K562 (cell line): ENCODE measurements around the gene CLTB. TPM values are rescaled to one million over a fixed set of nuclear protein-coding genes. Genes with fewer than 3 reads are reported as not detected.
A peak's percentile ranks its signal among the peaks of the same experiment; 100 is the strongest.

ENCODE experiments used
- AFF1 ChIP-seq, 2 experiments: fragments of 450-650 bp; IDR thresholded peaks; 2 replicates each; pipeline ENCODE4 v1.6.1; 2018; ENCODE audit warnings: mild to moderate bottlenecking in 2 of 2, low read depth in 1 of 2; ENCODE audit not compliant: partially characterized antibody in 2 of 2
- ARID4B ChIP-seq: sonication (generic); formaldehyde crosslinking; IDR thresholded peaks from 2 replicates; pipeline ENCODE4 v1.8.0; 2022; ENCODE audit warnings: mild to moderate bottlenecking, missing genetic modification reagents
- CREM ChIP-seq: IDR thresholded peaks from 2 replicates; pipeline ENCODE4 v1.6.1; 2014; ENCODE audit warnings: antibody characterized with exemption, low read depth
- DLX4 ChIP-seq: fragments of 250-450 bp; sonication (Bioruptor Pico); IDR thresholded peaks from 2 replicates; pipeline ENCODE4 v1.6.1; 2021; ENCODE audit warnings: mild to moderate bottlenecking
- EP400 ChIP-seq: fragments of 450-650 bp; IDR thresholded peaks from 2 replicates; pipeline ENCODE4 v1.6.1; 2017; ENCODE audit warnings: antibody characterized with exemption, mild to moderate bottlenecking, moderate library complexity
- ESRRA ChIP-seq: fragments of 450-650 bp; IDR thresholded peaks from 2 replicates; pipeline ENCODE4 v1.6.1; 2014; ENCODE audit warnings: low read depth, mild to moderate bottlenecking, moderate library complexity, borderline replicate concordance
- FOXP1 ChIP-seq: sonication (generic); formaldehyde crosslinking; IDR thresholded peaks from 2 replicates; pipeline ENCODE4 v1.8.0; 2022; ENCODE audit warnings: mild to moderate bottlenecking, missing genetic modification reagents
- GABPA ChIP-seq: fragments of 200-800 bp; sonication (Bioruptor generic); conservative IDR thresholded peaks from 2 replicates; pipeline ENCODE4 v1.6.1; 2016; ENCODE audit warnings: low read depth, missing genetic modification characterization, missing compliant biosample characterization
- KLF16 ChIP-seq: IDR thresholded peaks from 2 replicates; pipeline ENCODE4 v1.6.1; 2016; ENCODE audit warnings: antibody characterized with exemption
- MAFF ChIP-seq: IDR thresholded peaks from 2 replicates; pipeline ENCODE4 v1.6.1; 2012; ENCODE audit warnings: low read length, improper control_type of control experiment
- MAZ ChIP-seq, 2 experiments: fragments of 450-650 bp in 1 of 2; sonication (generic) in 1 of 2; formaldehyde crosslinking; IDR thresholded peaks in 1 of 2; conservative IDR thresholded peaks in 1 of 2; 2 replicates each; pipeline versions ENCODE4 v1.4.0 to v1.5.0; 2020; ENCODE audit warnings: mild to moderate bottlenecking in 1 of 2, missing genetic modification reagents in 1 of 2
- MYNN ChIP-seq, 2 experiments: sonication (generic); formaldehyde crosslinking in 1 of 2; IDR thresholded peaks; 2 replicates each; pipeline versions ENCODE4 v1.5.0 to v1.6.1; 2016 to 2020; ENCODE audit warnings: antibody characterized with exemption in 1 of 2, missing genetic modification reagents in 1 of 2
- NFE2L1 ChIP-seq: fragments of 450-650 bp; IDR thresholded peaks from 2 replicates; pipeline ENCODE4 v1.6.1; 2016; ENCODE audit warnings: missing genetic modification characterization, low read depth, mild to moderate bottlenecking, missing compliant biosample characterization, moderate library complexity, borderline replicate concordance
- RFX5 ChIP-seq: IDR thresholded peaks from 2 replicates; pipeline ENCODE4 v1.6.1; 2011; ENCODE audit warnings: low read depth, mild to moderate bottlenecking, improper control_type of control experiment, low read length
- SAP30 ChIP-seq: fragments of 200-600 bp; sonication (generic); IDR thresholded peaks from 2 replicates; pipeline ENCODE4 v1.6.1; 2012; ENCODE audit warnings: borderline replicate concordance, low read depth, mild to moderate bottlenecking, moderate library complexity, low read length, control low read depth, inconsistent platforms; ENCODE audit not compliant: insufficient read depth, poor library complexity, severe bottlenecking
- ZNF511 ChIP-seq: sonication (generic); formaldehyde crosslinking; IDR thresholded peaks from 2 replicates; pipeline ENCODE4 v1.8.0; 2022; ENCODE audit warnings: mild to moderate bottlenecking, missing genetic modification reagents
- ZZZ3 ChIP-seq: fragments of 450-650 bp; IDR thresholded peaks from 2 replicates; pipeline ENCODE4 v1.6.1; 2016; ENCODE audit warnings: antibody characterized with exemption, mild to moderate bottlenecking, moderate library complexity
- polyA plus RNA-seq, 8 experiments: library from polyadenylated mRNA; depleted of rRNA in 4 of 8; stranded (reverse) in 5 of 8; unstranded in 3 of 8; fragments of >200 nt; fragmentation: Nextera tagmentation in 2 of 8; fragmentation: Illumina TruSeq in 1 of 8; extraction: Ambion mirVana in 2 of 8; extraction: Trizol in 1 of 8; gene quantifications; 2 replicates each; pipeline versions ENCODE4 v1.2.1 to v1.2.3, GENCODE V29; 2011 to 2014; ENCODE audit warnings: inconsistent platforms in 1 of 8, missing spikeins in 1 of 8
- total RNA-seq, 7 experiments: library from RNA; depleted of rRNA in 6 of 7; stranded (reverse); fragments of >200 nt in 6 of 7; fragmentation: Illumina TruSeq in 2 of 7; extraction: Trizol in 2 of 7; gene quantifications; 2 replicates each; pipeline versions ENCODE4 v1.2.1 to v1.2.3, GENCODE V29; 2011 to 2021; ENCODE audit warnings: low replicate concordance in 1 of 7

CLTB gene
- total and polyA plus RNA-seq, 9 of the 15 experiments (the other 6 are each of a cell fraction or from before 2014, with no cell fraction given) = 1.8 to 117 (median 39.0) TPM

- TF ChIP-seq ESRRA (peak; percentile 100), GABPA (peak; percentile 98), MAZ (CRISPR knock-in tag; conservative IDR thresholded peaks at IDR 0.05 in 1 of 2, IDR thresholded peaks at IDR 0.05 in 1 of 2) (peak; percentile 93), ZZZ3 (peak; percentile 51; the same call in 1 of the 2 replicates), EP400 (peak; percentile 99), MAFF (peak; percentile 10; the same call in 1 of the 2 replicates), FOXP1 (CRISPR knock-in tag) (peak; percentile 33), KLF16 (no peak; the same call in 1 of the 2 replicates), RFX5 (no peak), ZNF511 (CRISPR knock-in tag) (no peak), CREM (peak; percentile 85), NFE2L1 (no peak), DLX4 (CRISPR knock-in tag) (no peak), ARID4B (CRISPR knock-in tag) (peak; percentile 99), AFF1 (IDR thresholded peaks at IDR 0.05; ENCODE audit: low read depth in 1 of 2, partially characterized antibody in 2 of 2) (peak; percentile 89 to 94), MYNN (IDR thresholded peaks at IDR 0.05) (no peak), MYNN (CRISPR knock-in tag; IDR thresholded peaks at IDR 0.05) (no peak), SAP30 (peak; percentile 99)
Observed at GRCh38 chr5:176388444-176389134, 27.8 kb downstream of the CLTB start, which contains the start of the genes HIGD2A and NOP16 (continued).
